Measurements from ENCODE around the gene BEAN1.

The BEAN1 gene

DNA sequence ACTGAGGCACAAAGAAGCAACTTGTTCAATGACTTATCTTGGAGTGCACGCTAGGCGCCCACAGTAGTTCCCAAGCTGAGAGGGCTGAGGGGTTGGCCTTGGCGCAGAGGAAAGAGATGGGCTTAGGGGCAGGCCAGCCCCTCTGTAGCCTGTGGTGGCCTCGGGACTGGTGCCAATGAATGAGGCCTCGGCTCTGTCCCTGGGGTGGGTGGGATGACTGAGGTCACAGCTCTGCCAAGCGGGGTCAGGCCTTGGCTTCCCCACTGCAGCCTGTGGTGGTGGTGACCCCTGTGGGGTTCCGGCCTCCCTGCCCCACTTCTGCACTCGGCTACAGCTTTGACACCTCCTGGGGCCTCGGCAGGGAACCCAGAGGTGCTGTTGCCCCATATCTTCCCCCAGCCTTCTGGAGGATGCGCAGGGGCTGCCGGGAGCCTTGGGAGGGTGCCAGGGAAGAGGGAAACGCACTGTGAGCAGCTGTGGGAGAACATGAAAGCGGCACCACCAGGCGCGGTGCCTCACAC lies 46.0 kb downstream of the BEAN1 start:
- TF ChIP-seq TCF4 (CRISPR knock-in tag; IDR thresholded peaks at IDR 0.05; ENCODE audit: borderline replicate concordance) (no peak), RARB (CRISPR knock-in tag; IDR thresholded peaks at IDR 0.05) (no peak), ZNF8 (CRISPR knock-in tag; IDR thresholded peaks at IDR 0.05) (no peak)
- no peak for ATAC-seq

DNA sequence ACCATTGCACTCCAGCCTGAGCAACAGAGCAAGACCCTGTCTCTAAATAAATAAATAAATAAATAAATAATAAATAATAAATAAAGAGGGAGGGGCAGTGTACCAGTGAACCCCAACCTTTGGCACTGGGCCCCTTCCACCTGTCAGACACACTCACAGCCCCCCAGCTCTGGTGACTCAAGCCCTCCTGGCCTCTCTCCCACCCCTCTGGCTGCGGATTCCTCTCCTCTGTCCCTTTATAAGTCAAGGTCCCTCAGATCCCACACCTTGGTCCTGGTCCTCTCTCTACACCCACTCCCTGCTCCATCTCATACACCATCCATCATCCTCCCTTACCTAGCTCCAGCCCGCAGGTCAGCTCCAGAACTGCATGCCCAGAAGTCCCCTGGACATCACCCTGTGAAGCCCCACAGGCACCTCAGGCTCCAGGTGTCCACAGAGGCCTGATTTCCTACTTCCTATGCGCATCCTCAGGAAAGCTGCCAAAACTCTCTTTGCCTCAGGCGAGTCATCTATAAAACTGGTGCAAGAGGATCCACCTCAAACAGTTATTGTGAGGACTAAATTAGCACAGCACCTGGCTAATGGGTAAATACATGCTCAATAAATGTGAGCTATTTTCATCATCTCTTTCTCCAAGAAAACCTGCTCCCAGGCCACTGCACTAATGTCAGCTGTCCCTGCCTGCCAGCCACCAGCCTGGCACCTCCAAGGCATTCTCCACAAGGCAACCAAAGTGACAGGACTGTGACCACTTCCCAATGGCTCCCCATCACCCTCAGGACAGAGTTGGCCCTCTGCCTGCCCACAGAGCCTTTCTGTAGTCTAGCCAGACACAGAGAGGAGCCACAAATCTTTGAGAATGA lies 46.8 kb downstream of the BEAN1 start:
- TF ChIP-seq CSDC2 (CRISPR knock-in tag; IDR thresholded peaks at IDR 0.05) (no peak), RARB (CRISPR knock-in tag; IDR thresholded peaks at IDR 0.05) (no peak)

GRCh38 chr16:66474750-66475199 lies 47.7 kb downstream of the BEAN1 start:
- ATAC-seq, result no peak

More for the DNA sequence above, 46.8 kb downstream of the BEAN1 start:
- no peak for ATAC-seq

GRCh38 chr16:66475232-66475631 lies 48.1 kb downstream of the BEAN1 start:
- no peak for TF ChIP-seq CSRNP3 (CRISPR knock-in tag; IDR thresholded peaks at IDR 0.05)
- TF ChIP-seq ARNTL (CRISPR knock-in tag; IDR thresholded peaks at IDR 0.05; ENCODE audit: borderline replicate concordance, low read depth), result no peak
- TF ChIP-seq ZFP3 (CRISPR knock-in tag; IDR thresholded peaks at IDR 0.05), result no peak
- no peak for TF ChIP-seq RARB (CRISPR knock-in tag; IDR thresholded peaks at IDR 0.05)
- no peak for TF ChIP-seq SNAI2 (CRISPR knock-in tag; IDR thresholded peaks at IDR 0.05)
- TF ChIP-seq TOX (CRISPR knock-in tag; IDR thresholded peaks at IDR 0.05; ENCODE audit: borderline replicate concordance), result no peak
- TF ChIP-seq ZNF565 (CRISPR knock-in tag; conservative IDR thresholded peaks at IDR 0.05; ENCODE audit: low read depth), result no peak
- TF ChIP-seq ISL1 (CRISPR knock-in tag; IDR thresholded peaks at IDR 0.05), result no peak
- TF ChIP-seq, protein P1, sequence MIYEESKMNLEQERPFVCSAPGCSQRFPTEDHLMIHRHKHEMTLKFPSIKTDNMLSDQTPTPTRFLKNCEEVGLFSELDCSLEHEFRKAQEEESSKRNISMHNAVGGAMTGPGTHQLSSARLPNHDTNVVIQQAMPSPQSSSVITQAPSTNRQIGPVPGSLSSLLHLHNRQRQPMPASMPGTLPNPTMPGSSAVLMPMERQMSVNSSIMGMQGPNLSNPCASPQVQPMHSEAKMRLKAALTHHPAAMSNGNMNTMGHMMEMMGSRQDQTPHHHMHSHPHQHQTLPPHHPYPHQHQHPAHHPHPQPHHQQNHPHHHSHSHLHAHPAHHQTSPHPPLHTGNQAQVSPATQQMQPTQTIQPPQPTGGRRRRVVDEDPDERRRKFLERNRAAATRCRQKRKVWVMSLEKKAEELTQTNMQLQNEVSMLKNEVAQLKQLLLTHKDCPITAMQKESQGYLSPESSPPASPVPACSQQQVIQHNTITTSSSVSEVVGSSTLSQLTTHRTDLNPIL (CRISPR knock-in tag; IDR thresholded peaks at IDR 0.05; ENCODE audit: low read depth), result no peak
- no peak for TF ChIP-seq ZFP30 (CRISPR knock-in tag; IDR thresholded peaks at IDR 0.05)
- TF ChIP-seq CSDC2 (CRISPR knock-in tag; IDR thresholded peaks at IDR 0.05), result no peak
- no peak for TF ChIP-seq BACH2 (CRISPR knock-in tag; IDR thresholded peaks at IDR 0.05; ENCODE audit: borderline replicate concordance)
- ATAC-seq, result no peak

More at GRCh38 chr16:66474750-66475199, 47.7 kb downstream of the BEAN1 start:
- no peak for TF ChIP-seq BACH2 (CRISPR knock-in tag; IDR thresholded peaks at IDR 0.05; ENCODE audit: borderline replicate concordance)
- TF ChIP-seq, protein P2, sequence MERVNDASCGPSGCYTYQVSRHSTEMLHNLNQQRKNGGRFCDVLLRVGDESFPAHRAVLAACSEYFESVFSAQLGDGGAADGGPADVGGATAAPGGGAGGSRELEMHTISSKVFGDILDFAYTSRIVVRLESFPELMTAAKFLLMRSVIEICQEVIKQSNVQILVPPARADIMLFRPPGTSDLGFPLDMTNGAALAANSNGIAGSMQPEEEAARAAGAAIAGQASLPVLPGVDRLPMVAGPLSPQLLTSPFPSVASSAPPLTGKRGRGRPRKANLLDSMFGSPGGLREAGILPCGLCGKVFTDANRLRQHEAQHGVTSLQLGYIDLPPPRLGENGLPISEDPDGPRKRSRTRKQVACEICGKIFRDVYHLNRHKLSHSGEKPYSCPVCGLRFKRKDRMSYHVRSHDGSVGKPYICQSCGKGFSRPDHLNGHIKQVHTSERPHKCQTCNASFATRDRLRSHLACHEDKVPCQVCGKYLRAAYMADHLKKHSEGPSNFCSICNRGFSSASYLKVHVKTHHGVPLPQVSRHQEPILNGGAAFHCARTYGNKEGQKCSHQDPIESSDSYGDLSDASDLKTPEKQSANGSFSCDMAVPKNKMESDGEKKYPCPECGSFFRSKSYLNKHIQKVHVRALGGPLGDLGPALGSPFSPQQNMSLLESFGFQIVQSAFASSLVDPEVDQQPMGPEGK (CRISPR knock-in tag; IDR thresholded peaks at IDR 0.05; ENCODE audit: borderline replicate concordance), result no peak
- no peak for TF ChIP-seq PPARA (CRISPR knock-in tag; IDR thresholded peaks at IDR 0.05; ENCODE audit: borderline replicate concordance)
- TF ChIP-seq CSDC2 (CRISPR knock-in tag; IDR thresholded peaks at IDR 0.05), result no peak
- TF ChIP-seq CSRNP3 (CRISPR knock-in tag; IDR thresholded peaks at IDR 0.05), result no peak
- no peak for TF ChIP-seq SNAI2 (CRISPR knock-in tag; IDR thresholded peaks at IDR 0.05)
- TF ChIP-seq ZC3H10 (CRISPR knock-in tag; IDR thresholded peaks at IDR 0.05), result no peak
- TF ChIP-seq ZNF70 (CRISPR knock-in tag; IDR thresholded peaks at IDR 0.05), result no peak
- TF ChIP-seq ZFP30 (CRISPR knock-in tag; IDR thresholded peaks at IDR 0.05), result no peak
- TF ChIP-seq ESRRG (CRISPR knock-in tag; IDR thresholded peaks at IDR 0.05), result no peak

All from SK-N-SH treated with all-trans-retinoic acid at 6 μM for 48 hours (cell line).